Osteoblast (primary cell): ENCODE results near the gene TRAPPC11. TPM values are rescaled to one million over a fixed set of nuclear protein-coding genes. Genes with fewer than 3 reads are reported as not detected.

Experiments used
- DNase-seq: peaks from one replicate; pipeline ENCODE4 v3.0.0; 2011; ENCODE audit warnings: low spot score, mixed read lengths; ENCODE audit not compliant: insufficient read length; ENCODE audit errors: missing footprints
- H2AFZ ChIP-seq: 2 replicates; pipeline ENCODE4 v1.6.0; 2011; ENCODE audit warnings: mild to moderate bottlenecking, low read length
- H3K27ac ChIP-seq: 2 replicates; pipeline ENCODE4 v1.5.1; 2011; ENCODE audit warnings: mild to moderate bottlenecking, low read depth, low read length, moderate library complexity
- H3K27me3 ChIP-seq: 2 replicates; pipeline ENCODE4 v1.6.0; 2012; ENCODE audit warnings: mild to moderate bottlenecking, control low read depth, inconsistent platforms, low read length, moderate library complexity; ENCODE audit not compliant: insufficient read depth
- H3K36me3 ChIP-seq: 2 replicates; pipeline ENCODE4 v1.5.1; 2011; ENCODE audit warnings: mild to moderate bottlenecking, low read length, control low read depth, moderate library complexity; ENCODE audit not compliant: insufficient read depth
- H3K4me1 ChIP-seq: 2 replicates; pipeline ENCODE4 v1.5.1; 2011; ENCODE audit warnings: mild to moderate bottlenecking, low read length, control low read depth, moderate library complexity; ENCODE audit not compliant: insufficient read depth
- H3K4me2 ChIP-seq: 2 replicates; pipeline ENCODE4 v1.6.0; 2011; ENCODE audit warnings: mild to moderate bottlenecking, low read length; ENCODE audit not compliant: insufficient read depth
- H3K4me3 ChIP-seq: fragments of 200-600 bp; sonication (generic); 3 replicates; pipeline ENCODE4 v1.5.1; 2012; ENCODE audit warnings: mild to moderate bottlenecking, low read length, inconsistent platforms; ENCODE audit not compliant: insufficient read depth
- H3K79me2 ChIP-seq: 2 replicates; pipeline ENCODE4 v1.6.0; 2012; ENCODE audit warnings: mild to moderate bottlenecking, low read length, control low read depth, inconsistent platforms; ENCODE audit not compliant: insufficient read depth
- H3K9me3 ChIP-seq: 2 replicates; pipeline ENCODE4 v1.5.1; 2011; ENCODE audit warnings: low read depth, low read length, control low read depth
- H4K20me1 ChIP-seq: 2 replicates; pipeline ENCODE4 v1.6.0; 2012; ENCODE audit warnings: mild to moderate bottlenecking, low read length, control low read depth; ENCODE audit not compliant: insufficient read depth
- total RNA-seq: library from RNA; depleted of rRNA; stranded (reverse); fragments of >200 nt; gene quantifications from 2 replicates; pipeline ENCODE4 v1.2.3, GENCODE V29; 2012
- TF ChIP-seq, protein P1 (sequence below): IDR thresholded peaks from 2 replicates; pipeline ENCODE4 v1.5.1; 2011; ENCODE audit warnings: mild to moderate bottlenecking, low read depth, low read length, moderate library complexity; ENCODE audit errors: extremely low read depth

Gene TRAPPC11
- total RNA-seq, 1 donor, result 58.3 TPM

DNA sequence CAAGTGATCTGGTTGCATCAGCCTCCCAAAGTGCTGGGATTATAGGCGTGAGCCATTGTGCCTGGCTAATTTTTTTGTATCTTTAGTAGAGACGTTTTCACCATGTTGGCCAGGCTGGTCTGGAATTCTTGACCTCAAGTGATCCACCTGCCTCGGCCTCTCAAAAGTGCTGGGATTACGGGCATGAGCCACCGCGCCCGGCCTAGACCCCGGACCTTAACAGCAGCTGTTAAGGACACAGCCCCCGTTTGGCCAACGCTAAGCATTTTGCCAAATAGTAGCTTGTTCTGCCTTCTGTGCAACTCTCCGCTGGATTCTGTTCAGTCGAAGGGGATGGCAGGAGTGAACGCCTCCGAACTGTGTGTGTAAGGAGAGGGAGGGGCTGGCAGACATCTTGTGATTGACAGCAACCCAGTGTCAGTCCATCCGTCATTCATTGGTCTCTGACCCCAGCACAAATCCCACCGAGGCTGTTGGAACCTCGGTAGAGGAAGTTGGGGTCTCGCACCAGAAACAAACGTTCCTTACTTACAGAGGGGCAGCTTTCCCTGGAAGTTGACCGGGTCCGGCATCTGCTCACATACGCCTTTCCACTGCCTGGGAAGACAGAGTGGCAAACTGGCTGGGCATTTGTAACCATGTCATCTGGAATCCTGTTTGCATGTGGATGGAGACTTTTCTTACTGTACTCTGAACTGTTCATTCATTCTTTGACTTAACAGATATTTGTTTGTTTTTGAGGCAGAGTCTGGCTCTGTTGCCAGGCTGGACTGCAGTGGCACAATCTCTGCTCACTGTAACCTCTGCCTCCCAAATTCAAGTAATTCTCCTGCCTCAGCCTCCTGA is 69.4 kb downstream of the TRAPPC11 start:
- Histone ChIP-seq H3K4me1 (no peaks in the 10 kb centered on the region), H3K36me3 (no peaks in the 10 kb centered on the region), H3K79me2 (no peaks in the 10 kb centered on the region), H3K27ac (no peak overlapping the region), H3K4me2 (no peak overlapping the region), H3K4me3 (no peak overlapping the region), H3K27me3 (no peaks in the 10 kb centered on the region), H4K20me1 (no peaks in the 10 kb centered on the region), H2AFZ (no peak overlapping the region), H3K9me3 (no peaks in the 10 kb centered on the region)
- no peak for DNase-seq
- TF ChIP-seq, protein P1, sequence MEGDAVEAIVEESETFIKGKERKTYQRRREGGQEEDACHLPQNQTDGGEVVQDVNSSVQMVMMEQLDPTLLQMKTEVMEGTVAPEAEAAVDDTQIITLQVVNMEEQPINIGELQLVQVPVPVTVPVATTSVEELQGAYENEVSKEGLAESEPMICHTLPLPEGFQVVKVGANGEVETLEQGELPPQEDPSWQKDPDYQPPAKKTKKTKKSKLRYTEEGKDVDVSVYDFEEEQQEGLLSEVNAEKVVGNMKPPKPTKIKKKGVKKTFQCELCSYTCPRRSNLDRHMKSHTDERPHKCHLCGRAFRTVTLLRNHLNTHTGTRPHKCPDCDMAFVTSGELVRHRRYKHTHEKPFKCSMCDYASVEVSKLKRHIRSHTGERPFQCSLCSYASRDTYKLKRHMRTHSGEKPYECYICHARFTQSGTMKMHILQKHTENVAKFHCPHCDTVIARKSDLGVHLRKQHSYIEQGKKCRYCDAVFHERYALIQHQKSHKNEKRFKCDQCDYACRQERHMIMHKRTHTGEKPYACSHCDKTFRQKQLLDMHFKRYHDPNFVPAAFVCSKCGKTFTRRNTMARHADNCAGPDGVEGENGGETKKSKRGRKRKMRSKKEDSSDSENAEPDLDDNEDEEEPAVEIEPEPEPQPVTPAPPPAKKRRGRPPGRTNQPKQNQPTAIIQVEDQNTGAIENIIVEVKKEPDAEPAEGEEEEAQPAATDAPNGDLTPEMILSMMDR, result no peak

DNA sequence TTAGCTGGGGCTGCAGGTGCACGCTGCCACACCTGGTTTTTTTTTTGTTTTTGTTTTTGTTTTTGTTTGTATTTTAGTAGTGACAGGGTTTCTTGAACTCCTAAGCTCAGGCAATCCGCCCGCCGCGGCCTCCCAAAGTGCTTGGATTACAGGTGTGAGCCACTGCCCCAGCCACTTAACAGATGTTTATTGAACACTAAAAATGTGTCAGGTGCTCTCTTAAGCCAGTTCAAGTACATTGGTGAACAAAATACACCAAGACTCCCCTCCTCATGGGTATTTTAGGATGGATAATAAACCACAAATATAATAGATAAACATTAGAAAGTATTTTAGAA is 69.9 kb downstream of the TRAPPC11 start:
- H3K4me1 ChIP-seq, result no peaks in the 10 kb centered on the region

DNA sequence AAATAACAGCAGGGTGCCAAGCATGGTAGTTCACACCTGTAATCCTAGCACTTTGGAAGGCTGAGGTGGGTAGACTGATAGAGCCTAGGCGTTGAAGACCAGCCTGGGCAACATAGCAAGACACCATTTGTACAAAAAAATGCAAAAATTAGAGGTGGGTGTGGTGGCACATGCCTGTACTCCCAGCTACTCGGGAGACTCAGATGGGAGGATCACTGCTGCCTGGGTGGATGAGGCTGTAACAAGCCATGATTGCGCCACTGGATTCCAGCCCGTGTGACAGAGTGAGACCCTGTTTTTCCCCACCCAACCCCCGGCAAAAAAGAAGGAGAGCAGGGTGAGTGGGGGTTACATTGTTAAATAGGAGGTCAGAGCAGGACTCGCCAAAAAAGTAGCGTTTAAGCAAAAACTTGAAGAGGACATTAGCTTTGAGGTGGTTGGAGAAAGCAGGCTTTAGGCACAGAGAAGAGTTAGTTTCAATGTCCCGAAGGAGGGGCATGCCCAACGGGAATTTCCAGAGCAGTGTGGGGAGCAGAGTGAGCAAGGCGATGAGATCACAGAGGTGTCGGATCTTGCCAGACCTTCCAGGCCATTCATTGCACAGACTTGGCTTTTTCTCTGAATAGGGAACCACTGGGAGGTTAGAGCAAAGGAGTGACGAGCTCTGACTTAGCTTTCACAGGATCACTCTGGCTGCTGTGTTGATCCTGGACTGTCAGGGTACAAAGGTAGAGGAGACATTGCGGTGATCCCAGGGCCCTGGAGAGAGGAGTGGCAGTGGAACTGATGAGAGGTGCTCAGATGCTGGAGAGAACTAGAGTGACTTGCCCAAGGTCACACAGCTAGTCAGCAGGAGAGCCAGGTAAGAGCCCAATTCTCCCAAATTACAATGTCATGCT is 70.6 kb downstream of the TRAPPC11 start:
- no peak overlapping the region for H3K4me2 ChIP-seq
- H3K4me1 ChIP-seq, result no peaks in the 10 kb centered on the region
- H3K4me3 ChIP-seq, result no peak overlapping the region
- H3K27me3 ChIP-seq, result no peaks in the 10 kb centered on the region
- no peaks in the 10 kb centered on the region for H3K9me3 ChIP-seq
- TF ChIP-seq, protein P1, result no peak
- no peak overlapping the region for H2AFZ ChIP-seq
- no peak overlapping the region for H3K27ac ChIP-seq
- no peaks in the 10 kb centered on the region for H3K36me3 ChIP-seq
- no peaks in the 10 kb centered on the region for H3K79me2 ChIP-seq
- DNase-seq, result peak; percentile 84
- no peaks in the 10 kb centered on the region for H4K20me1 ChIP-seq

More for the DNA sequence above, 69.9 kb downstream of the TRAPPC11 start:
- Histone ChIP-seq H3K27ac (no peak overlapping the region), H3K27me3 (no peaks in the 10 kb centered on the region), H3K36me3 (no peaks in the 10 kb centered on the region), H3K4me3 (no peak overlapping the region), H4K20me1 (no peaks in the 10 kb centered on the region), H2AFZ (no peak overlapping the region), H3K4me2 (no peak overlapping the region), H3K79me2 (no peaks in the 10 kb centered on the region), H3K9me3 (no peaks in the 10 kb centered on the region)
- TF ChIP-seq, protein P1, result no peak
- DNase-seq, result no peak

DNA sequence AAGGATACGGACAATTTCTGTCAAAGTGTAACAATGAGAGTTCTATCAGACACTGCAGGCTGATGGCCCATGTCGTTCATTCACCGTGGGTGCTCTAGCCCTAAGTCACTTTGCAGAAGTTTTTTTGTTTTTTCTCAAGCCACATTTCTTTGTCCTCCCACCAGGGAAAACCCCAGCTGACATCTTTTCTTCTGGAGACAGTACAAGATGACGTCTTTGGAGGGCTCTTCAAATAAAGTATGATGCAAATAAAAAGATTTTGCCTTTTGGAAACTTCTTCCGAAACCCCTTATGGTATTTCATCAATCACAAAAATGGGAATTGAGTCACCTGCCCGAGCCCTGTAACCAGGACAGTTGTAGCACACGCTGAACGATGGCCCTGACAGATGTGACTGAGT is 73.2 kb downstream of the TRAPPC11 start:
- DNase-seq, result no peak
- H3K4me3 ChIP-seq, result no peak overlapping the region
- no peaks in the 10 kb centered on the region for H3K4me1 ChIP-seq
- H2AFZ ChIP-seq, result no peak overlapping the region
- no peaks in the 10 kb centered on the region for H3K79me2 ChIP-seq
- no peak overlapping the region for H3K4me2 ChIP-seq
- H3K9me3 ChIP-seq, result no peaks in the 10 kb centered on the region
- no peaks in the 10 kb centered on the region for H3K27me3 ChIP-seq
- H3K27ac ChIP-seq, result no peak overlapping the region
- no peaks in the 10 kb centered on the region for H3K36me3 ChIP-seq
- H4K20me1 ChIP-seq, result no peaks in the 10 kb centered on the region
- TF ChIP-seq, protein P1, result no peak
